KMS-11 (cell line): ENCODE data around the gene LSM4.

Experiments used
- H2AFZ ChIP-seq: fragments of 200-600 bp; sonication (generic); 2 replicates; pipeline ENCODE4 v1.6.1; 2016; ENCODE audit warnings: antibody characterized with exemption, mixed run types, low read depth
- H3K27ac ChIP-seq: fragments of 200-600 bp; sonication (generic); 2 replicates; pipeline ENCODE4 v1.6.1; 2016; ENCODE audit warnings: mild to moderate bottlenecking, mixed run types
- H3K27me3 ChIP-seq: fragments of 200-600 bp; sonication (generic); 2 replicates; pipeline ENCODE4 v1.6.1; 2017; ENCODE audit warnings: mild to moderate bottlenecking, low read depth, mixed run types, moderate library complexity; ENCODE audit not compliant: insufficient read depth
- H3K36me3 ChIP-seq: fragments of 200-600 bp; sonication (generic); 2 replicates; pipeline ENCODE4 v1.6.1; 2017; ENCODE audit warnings: mild to moderate bottlenecking, mixed run types; ENCODE audit not compliant: insufficient read depth
- H3K4me1 ChIP-seq: fragments of 200-600 bp; sonication (generic); 2 replicates; pipeline ENCODE4 v1.6.1; 2016; ENCODE audit warnings: mild to moderate bottlenecking, low read depth, mixed run types; ENCODE audit not compliant: poor library complexity, severe bottlenecking
- H3K4me2 ChIP-seq: fragments of 200-600 bp; sonication (generic); 2 replicates; pipeline ENCODE4 v1.7.0; 2016; ENCODE audit warnings: mild to moderate bottlenecking, mixed run types
- H3K4me3 ChIP-seq: fragments of 200-600 bp; sonication (generic); IDR thresholded peaks from 2 replicates; pipeline ENCODE4 v1.6.1; 2017; ENCODE audit warnings: low read depth, low read length, mixed read lengths; ENCODE audit not compliant: insufficient read depth
- H3K79me2 ChIP-seq: fragments of 200-600 bp; sonication (generic); 2 replicates; pipeline ENCODE4 v1.6.1; 2016; ENCODE audit warnings: low read depth, mixed run types; ENCODE audit not compliant: insufficient read depth
- H3K9ac ChIP-seq: fragments of 200-600 bp; sonication (generic); 2 replicates; pipeline ENCODE4 v1.6.1; 2016; ENCODE audit warnings: mild to moderate bottlenecking, mixed run types
- H4K20me1 ChIP-seq: fragments of 200-600 bp; sonication (generic); 2 replicates; pipeline ENCODE4 v1.6.1; 2016; ENCODE audit warnings: mild to moderate bottlenecking, mixed run types; ENCODE audit not compliant: insufficient read depth
- TF ChIP-seq, protein P1 (sequence below): fragments of 200-600 bp; sonication (generic); conservative IDR thresholded peaks from 2 replicates; pipeline ENCODE4 v1.6.1; 2017; ENCODE audit warnings: low read depth, mild to moderate bottlenecking, antibody characterized with exemption, low read length, moderate library complexity, mixed read lengths

The LSM4 gene

DNA sequence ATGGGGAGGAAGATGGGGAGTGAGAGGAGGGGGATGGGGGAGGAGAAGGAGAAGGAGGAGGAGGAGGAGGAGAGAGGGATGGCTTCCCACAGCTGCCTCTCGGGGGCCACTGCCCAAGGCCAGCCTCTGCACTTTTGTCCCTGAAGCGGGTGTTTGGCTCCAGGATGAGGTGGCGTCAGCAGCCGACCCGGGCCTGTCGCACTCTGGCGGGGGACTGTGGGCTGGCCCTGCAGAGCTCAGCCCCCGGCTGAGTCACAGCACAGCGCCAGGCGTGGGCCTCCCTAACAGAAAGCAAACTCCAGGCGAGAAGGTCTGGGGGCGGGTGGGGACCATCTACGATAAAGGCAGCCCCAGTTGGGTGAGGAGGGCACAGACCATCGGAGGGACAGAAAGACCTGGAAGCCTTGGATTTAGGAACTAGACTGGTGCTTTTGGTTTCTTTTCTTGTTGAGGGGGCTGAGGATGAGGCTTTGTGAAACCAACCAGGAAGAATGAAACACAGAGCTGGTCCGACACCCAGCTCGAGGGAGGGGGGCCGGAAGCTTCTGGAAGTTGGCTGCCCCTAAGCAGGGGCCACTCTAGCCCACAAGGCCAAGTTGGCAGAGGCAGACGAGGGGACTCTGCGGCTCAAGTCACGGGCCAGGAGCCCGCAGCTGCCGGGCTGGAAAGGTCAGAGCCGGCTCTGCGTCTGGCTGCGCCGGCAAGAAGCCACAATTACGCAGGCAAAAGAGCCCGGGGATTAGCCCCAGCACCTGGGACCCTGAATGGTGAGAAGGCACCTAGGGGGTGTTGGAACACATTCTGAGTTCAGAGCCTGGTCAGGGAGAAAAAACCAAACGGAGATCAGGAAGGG lies 18.2 kb downstream of the LSM4 start:
- Histone ChIP-seq H2AFZ (peak overlapping the region; percentile 64), H4K20me1 (no peaks in the 10 kb centered on the region), H3K4me2 (peak overlapping the region; percentile 81), H3K79me2 (no peaks in the 10 kb centered on the region), H3K36me3 (no peaks in the 10 kb centered on the region; the same call in 1 of the 2 replicates), H3K4me1 (peaks cover 38% of the 10 kb centered on the region), H3K9ac (peak overlapping the region; percentile 80), H3K27ac (peak overlapping the region; percentile 96), H3K27me3 (no peaks in the 10 kb centered on the region), H3K4me3 (no peak overlapping the region)
- TF ChIP-seq, protein P1, sequence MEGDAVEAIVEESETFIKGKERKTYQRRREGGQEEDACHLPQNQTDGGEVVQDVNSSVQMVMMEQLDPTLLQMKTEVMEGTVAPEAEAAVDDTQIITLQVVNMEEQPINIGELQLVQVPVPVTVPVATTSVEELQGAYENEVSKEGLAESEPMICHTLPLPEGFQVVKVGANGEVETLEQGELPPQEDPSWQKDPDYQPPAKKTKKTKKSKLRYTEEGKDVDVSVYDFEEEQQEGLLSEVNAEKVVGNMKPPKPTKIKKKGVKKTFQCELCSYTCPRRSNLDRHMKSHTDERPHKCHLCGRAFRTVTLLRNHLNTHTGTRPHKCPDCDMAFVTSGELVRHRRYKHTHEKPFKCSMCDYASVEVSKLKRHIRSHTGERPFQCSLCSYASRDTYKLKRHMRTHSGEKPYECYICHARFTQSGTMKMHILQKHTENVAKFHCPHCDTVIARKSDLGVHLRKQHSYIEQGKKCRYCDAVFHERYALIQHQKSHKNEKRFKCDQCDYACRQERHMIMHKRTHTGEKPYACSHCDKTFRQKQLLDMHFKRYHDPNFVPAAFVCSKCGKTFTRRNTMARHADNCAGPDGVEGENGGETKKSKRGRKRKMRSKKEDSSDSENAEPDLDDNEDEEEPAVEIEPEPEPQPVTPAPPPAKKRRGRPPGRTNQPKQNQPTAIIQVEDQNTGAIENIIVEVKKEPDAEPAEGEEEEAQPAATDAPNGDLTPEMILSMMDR, result no peak

DNA sequence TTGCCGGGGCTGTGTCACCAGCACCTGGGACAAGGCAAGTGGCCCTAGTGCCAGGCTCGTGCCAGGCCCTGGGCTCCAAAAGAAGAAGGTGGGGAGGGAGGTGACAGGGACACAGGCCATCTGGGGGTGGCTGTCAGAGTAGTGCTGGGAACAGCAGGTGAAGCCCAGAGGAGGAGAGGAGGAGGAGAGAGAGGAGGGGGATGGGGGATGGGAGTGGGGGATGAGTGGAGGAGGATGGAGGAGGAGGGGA lies 18.7 kb downstream of the LSM4 start:
- TF ChIP-seq, protein P1, result no peak
- peak overlapping the region; percentile 96 for H3K27ac ChIP-seq
- H3K9ac ChIP-seq, result peak overlapping the region; percentile 80; the same call in 1 of the 2 replicates

DNA sequence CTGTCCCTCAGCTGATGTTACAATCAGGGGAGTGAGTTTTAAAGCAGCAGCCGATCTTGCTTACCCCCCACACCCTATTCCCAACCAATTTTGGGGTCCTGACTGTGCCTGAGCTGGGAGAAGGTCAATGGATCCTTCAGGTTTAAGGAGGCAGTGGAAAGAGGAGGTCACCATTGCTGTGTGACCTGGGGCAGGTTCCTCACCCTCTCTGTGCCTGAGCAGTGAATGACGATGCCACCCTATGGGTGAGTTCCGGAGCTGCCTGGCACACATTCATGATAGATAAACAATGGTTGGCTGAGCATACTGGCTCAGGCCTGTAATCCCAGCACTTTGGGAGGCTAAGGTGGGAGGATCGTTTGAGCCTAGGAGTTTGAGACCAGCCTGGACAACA lies 21.2 kb downstream of the LSM4 start:
- Histone ChIP-seq H3K4me1 (peaks cover 38% of the 10 kb centered on the region), H2AFZ (no peak overlapping the region), H3K27me3 (no peaks in the 10 kb centered on the region), H3K79me2 (no peaks in the 10 kb centered on the region), H4K20me1 (no peaks in the 10 kb centered on the region), H3K4me3 (no peak overlapping the region), H3K9ac (no peak overlapping the region), H3K36me3 (no peaks in the 10 kb centered on the region), H3K4me2 (no peak overlapping the region), H3K27ac (no peak overlapping the region)
- TF ChIP-seq, protein P1, result no peak

More for the DNA sequence above, 18.7 kb downstream of the LSM4 start:
- peak overlapping the region; percentile 64 for H2AFZ ChIP-seq
- no peak overlapping the region for H3K4me3 ChIP-seq
- no peaks in the 10 kb centered on the region for H3K27me3 ChIP-seq
- no peaks in the 10 kb centered on the region for H4K20me1 ChIP-seq
- H3K4me1 ChIP-seq, result peaks cover 38% of the 10 kb centered on the region
- H3K4me2 ChIP-seq, result peak overlapping the region; percentile 81
- H3K79me2 ChIP-seq, result no peaks in the 10 kb centered on the region
- no peaks in the 10 kb centered on the region; the same call in 1 of the 2 replicates for H3K36me3 ChIP-seq

DNA sequence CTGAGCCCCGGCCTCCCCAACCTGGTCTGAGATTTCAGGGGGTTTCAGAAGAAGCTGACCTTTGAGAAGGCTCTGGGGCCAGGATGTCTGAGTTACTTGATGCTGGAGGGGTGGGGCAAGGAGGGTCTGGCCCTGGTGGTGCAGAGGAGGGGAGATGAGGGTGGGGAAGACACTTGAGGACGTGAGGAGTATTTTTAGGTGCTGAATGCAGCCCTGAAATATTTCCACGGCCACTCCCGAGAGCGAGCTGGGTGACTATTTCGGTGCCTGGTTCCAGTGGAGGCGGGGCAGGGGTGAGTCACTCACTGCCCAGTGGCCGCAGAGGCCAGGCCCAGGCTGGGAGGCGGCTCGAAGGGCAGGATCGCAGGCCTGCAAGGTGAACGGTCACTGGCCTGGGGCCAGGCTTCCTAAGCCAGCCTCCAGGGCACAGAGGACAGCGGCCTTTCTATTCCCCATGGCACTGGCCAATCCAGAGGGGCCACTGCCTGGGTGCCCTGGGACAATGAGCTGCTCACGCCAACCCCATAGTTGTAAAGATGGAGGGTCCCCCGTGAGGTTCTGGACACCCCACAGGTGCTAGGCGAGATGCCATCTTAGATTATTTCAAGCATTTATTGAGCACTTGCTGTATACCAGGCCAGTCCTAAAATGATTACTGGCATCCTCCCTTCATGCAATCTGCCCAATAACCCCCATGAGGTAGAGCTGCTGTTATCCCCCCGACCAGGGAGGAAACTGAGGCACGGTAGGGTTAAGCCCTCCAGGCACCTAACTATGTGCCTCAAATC lies 21.8 kb downstream of the LSM4 start:
- Histone ChIP-seq H3K9ac (no peak overlapping the region), H3K27ac (no peak overlapping the region), H4K20me1 (no peaks in the 10 kb centered on the region), H3K79me2 (no peaks in the 10 kb centered on the region), H3K36me3 (no peaks in the 10 kb centered on the region), H3K27me3 (no peaks in the 10 kb centered on the region), H2AFZ (no peak overlapping the region), H3K4me3 (no peak overlapping the region), H3K4me2 (no peak overlapping the region), H3K4me1 (peaks cover 36% of the 10 kb centered on the region)
- TF ChIP-seq, protein P1, result no peak
